HG03045 (cell line): ENCODE measurements around the gene LCN15.
"Not testable (repeated sequence)": the region's sequence is repeated elsewhere in the genome, so short reads cannot be mapped to it uniquely, and the experiment has no call there.

Experiments used
- ATAC-seq: cut with Tn5 transposase; IDR thresholded peaks from one replicate; pipeline ENCODE4 v1.9.1; 2021; ENCODE audit warnings: mild to moderate bottlenecking, moderate library complexity; ENCODE audit not compliant: unreplicated experiment

Gene LCN15, protein sequence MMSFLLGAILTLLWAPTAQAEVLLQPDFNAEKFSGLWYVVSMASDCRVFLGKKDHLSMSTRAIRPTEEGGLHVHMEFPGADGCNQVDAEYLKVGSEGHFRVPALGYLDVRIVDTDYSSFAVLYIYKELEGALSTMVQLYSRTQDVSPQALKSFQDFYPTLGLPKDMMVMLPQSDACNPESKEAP

DNA sequence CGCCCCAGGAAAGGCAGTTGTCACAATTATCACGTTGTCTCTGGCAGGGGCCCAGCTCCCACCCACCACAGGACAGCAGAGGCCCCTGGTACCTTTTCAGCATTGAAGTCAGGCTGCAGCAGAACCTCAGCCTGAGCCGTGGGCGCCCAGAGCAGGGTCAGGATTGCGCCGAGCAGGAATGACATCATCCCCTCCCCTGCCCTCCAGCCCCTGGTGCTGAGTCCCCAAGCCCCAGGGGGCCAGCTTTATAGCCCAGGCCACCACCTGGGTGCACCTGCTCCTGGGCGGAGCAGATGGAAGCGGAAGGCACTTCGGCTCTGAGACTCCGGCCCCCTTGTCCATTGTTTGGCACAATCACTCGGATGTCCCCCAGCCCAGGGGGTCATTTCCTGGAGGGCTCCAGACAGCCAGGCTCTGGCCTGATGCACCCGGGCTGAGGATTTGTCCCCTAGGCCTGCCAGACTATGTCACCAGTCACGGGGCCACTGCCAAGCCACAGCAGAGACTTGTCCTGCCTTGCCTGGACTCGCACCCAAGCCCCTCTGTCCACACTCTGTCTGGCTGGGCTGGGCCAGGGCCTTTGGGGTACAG, at the start of gene LCN15:
TSS of gene LCN15 (minus strand) at position 218 of the 591 bp plus-strand sequence. CDS start at position 188, 30 bp downstream.
- ATAC-seq, result no peak

DNA sequence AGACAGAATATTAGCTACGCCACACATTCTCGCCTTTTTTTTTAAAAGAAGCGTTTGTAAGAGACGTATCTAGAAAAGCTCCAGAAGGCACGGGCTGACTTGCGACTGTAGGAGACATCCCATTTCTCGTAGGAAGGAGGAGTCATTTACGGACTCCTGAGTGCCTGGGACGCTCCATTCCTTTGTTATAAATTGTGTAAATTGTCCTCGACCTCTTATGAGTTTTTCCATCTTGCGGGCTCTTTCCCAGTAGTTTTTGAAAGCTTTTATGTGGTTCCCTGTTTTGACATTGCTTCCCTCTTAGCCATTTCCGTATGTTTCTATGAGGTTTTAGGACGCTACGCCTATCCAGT, 44.5 kb upstream of the LCN15 start:
- no peak for ATAC-seq

DNA sequence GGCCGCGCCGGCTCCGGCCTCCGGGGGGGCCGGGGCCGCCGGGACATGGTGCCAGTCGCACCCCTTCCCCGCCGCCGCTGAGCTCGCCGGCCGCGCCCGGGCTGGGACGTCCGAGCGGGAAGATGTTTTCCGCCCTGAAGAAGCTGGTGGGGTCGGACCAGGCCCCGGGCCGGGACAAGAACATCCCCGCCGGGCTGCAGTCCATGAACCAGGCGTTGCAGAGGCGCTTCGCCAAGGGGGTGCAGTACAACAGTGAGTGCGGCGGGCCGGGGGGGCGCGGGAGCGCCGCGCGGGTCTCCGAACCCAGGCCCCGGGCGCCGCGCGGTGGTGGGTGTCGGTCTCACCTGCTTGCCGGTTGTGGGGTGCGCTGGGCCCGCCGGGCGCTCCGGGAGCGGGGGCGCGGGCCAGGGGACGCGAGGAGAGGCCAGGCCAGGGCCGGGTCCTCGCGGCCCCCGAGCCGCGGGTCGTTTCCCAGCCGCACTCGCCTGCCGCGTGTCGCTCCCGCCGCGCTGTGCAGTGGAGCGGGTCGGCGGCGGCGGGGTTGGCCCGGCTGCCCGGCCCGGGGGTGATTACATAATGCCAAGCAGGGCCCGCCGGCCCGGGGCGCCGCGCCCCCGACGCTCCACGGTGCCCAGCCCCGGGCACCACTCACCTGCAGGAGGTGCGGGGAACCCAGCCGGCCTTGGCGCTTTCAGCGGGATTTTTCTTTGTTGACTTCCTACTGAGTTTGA, 43.9 kb upstream of the LCN15 start:
- peak; percentile 34 for ATAC-seq

DNA sequence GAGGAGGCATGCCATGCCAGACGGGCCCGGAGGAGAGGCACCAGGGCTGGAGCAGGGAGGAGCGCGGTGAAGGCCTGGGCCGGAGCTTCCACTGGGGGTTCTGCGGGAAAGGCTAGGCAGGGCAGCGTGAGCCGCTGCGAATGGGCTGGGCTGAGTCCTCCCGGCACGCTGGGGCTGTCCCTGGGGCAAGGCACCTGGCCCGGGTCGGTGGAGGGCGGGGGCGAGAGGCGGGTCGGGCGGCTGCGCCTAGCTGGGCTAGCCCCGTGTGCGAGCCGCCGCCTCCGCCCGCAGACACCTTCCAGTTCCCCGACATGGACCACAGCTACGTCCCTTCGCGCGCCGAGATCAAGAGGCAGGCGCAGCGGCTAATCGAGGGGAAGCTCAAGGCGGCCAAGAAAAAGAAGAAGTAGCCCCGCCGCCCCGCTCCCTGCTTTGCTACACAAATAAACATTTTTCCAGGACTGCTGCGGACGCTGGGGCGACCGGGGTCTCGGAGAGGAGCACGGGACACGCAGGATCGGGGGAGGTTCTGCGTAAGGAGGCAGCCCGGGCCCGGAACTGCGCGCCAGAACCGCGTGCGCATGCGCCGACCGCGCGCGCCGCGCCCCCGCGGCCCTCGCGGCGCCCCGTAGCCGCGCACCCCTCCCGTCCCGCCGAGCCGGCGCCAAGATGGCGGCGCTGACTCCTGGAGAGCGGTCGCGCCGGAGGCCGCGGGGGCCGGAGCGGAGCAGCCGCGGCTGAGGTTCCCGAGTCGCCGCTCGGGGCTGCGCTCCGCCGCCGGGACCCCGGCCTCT, 43.2 kb upstream of the LCN15 start, which contains the start of gene RABL6:
TSS of gene RABL6 (plus strand) at position 668 of the 794 bp plus-strand sequence. CDS start 249 bp downstream, outside the sequence.
- ATAC-seq, result peak; percentile 72

DNA sequence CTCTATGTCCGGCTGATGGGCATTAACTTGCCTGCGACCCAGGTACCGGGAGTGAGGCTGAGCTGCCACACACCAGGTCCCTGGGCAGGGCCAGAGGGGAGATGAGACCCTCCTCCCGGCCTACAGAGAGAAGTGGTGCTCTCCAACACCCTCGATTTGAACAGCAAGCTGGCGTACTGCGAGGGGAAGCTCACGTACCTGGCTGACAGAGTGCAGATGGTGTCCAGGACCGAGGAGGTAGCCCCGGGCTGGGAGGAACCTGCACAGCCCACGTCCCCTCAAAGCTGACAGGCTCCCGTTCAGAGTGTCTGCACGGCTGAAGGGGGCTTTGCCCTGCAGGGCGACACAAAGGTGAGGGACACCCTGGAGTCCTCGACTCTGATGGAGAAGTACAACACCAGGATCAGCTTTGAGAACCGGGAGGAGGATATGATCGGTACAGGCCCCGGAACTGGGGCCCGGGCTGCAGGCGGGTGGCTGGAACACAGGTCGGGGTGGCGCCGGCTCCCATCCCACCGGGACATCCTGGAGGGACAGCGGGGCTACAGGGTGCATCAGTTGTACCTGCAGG, 42.4 kb upstream of the LCN15 start:
- ATAC-seq, result no peak

DNA sequence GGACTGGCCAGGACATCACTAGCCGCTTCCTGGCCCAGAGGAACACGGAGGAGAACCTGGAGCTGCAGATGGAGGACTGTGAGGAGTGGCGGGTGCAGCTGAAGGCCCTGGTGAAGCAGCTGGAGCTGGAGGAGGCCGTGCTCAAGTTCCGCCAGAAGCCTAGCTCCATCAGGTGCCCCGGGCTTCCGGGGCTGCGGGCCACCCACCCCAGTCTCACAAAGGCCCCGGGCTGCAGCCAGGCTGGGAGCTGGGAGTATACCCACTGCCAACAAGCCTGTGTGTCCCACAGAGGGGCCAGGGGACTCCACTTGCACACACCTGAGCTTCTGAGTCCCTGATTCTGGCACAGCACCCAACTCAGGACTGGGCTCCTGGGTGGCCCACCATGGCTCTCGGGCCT, 41.7 kb upstream of the LCN15 start:
- ATAC-seq, result no peak

DNA sequence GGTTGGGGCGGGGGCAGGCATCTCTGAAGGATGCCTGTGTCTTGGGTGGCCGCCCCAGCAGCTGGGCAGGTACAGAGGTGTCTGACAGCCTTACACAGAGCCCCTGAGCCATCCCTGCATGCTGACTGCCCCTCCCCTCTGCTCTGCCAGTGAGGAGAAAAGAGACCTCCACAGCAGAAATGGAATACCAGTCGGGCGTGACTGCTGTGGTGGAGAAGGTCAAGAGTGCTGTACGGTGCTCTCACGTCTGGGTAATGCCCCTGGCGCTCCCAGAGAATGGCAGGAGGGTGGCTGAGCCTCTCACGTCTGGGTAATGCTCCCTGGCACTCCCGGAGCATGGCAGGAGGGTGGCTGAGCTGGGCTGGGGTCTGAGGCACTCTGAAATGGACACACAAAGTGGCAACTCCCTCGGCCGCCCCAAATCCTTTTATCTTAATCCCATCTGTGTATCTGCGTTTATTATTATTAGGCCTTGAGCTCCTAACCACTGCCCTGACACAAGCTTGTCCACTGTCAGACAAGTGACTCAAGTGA, 41.0 kb upstream of the LCN15 start:
- no peak for ATAC-seq

DNA sequence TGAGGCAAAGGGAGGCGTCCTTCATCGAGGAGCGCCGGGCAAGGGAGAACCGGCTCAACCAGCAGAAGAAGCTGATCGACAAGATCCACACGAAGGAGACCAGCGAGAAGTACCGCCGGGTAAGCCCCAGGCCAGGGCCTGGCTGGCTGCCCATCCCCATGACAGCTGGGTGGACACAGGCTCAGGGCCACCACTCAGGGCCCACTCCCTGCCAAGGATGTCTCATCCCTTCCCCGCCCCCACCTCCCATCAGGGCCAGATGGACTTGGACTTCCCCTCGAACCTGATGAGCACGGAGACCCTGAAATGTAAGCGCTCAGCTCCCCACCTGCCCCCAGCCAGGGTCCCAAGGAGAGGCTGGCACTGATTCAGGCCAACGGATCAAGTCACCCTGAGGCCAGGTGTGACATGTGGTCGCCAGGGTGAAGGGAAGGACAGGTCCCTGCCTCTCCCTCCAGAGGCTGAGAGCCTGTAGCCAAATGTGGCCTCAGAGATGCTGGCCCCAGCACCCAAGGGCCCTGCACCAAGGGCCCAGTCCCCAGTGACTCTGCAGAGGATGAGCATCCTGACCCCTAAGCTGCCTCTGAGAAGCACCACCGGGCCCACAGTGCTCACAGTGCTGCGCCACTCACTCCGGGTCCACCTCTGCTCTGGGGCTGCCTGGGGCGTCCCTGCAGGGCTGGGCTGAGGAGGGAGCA, 40.3 kb upstream of the LCN15 start:
- no peak for ATAC-seq

DNA sequence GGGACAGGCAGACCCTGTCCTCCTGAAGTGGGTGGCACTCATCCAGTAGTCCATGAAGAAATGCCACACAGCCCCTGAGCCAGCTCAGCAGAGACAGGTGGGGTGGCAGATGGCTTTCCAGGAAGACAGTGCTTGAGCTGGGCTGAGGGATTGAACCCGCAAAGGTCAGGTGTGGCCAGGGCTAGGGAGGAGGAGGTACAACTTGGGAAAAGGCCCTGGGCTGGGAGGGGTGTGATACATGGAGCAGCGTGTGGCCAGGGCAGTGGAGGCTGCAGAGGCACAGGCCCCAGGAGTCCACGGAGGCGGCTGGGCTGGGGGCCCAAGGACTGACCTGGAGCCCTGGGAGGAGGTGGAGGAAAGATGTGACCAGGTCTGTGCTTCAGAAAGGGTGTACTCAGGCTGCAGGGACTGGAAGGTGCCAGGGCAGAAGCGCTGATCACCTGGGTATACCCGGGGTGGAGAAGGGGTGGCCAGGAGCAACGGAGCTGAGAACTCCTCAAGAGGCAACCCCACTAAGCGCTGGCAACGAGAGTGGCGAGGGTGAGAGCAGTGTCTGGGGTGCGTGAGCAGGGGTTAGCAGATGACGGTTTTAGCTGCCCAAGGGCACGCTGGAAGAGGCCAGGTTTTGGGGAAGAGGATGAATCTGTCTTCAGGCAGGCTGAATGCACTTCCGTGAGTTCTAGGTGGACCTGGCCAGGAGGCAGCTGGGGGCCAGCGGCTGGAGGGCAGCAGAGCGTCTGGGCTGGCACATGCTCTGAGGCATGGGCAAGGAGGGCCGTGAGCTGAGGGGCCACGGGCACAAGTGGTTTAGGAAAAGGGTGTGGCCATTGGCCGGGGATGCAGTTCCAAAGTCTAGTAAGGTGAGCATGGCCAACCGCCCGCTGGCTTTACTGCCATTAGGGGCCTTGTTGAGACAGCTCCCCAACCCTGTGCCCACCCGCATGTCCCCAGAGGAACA, 39.5 kb upstream of the LCN15 start:
- no peak for ATAC-seq

DNA sequence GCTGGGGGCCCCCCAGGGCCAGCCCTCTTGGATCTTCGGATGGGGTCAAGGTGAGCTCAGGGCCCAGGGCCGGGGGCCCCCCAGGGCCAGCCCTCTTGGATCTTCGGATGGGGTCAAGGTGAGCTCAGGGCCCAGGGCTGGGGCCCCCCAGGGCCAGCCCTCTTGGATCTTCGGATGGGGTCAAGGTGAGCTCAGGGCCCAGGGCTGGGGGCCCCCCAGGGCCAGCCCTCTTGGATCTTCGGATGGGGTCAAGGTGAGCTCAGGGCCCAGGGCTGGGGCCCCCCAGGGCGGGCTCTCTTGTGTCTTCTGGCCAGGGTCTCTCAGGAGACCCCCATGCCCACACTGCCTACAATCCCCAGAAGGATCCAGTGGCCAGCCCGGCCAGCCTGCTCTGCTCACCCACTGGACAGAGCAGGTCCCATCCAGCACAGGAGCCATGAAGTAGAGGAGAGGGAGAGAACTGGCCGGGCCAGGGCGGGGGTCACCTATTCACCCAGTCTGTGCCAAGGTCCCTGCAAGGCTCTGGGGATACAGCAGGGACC, 38.8 kb upstream of the LCN15 start:
- ATAC-seq, result not testable (repeated sequence)

DNA sequence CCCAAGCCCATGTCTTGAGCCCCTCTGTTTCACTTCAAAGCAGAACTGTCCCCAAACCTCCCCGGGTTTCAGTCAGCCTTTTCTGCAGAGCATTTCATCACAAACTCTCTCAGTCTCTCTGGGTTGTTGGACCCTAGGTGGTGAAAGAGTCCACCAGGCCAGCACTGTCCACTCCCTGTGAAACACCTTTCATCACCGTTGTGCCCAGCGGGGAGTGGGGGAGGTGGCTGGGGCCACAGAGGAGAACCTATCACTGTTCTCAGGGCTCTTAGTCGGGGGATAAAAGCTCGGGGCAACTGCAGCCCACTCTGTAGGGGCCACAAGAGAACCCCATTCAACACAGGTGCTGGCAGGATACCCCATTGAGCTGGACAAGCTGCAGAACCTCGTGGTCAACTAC, 38.0 kb upstream of the LCN15 start:
- no peak for ATAC-seq

DNA sequence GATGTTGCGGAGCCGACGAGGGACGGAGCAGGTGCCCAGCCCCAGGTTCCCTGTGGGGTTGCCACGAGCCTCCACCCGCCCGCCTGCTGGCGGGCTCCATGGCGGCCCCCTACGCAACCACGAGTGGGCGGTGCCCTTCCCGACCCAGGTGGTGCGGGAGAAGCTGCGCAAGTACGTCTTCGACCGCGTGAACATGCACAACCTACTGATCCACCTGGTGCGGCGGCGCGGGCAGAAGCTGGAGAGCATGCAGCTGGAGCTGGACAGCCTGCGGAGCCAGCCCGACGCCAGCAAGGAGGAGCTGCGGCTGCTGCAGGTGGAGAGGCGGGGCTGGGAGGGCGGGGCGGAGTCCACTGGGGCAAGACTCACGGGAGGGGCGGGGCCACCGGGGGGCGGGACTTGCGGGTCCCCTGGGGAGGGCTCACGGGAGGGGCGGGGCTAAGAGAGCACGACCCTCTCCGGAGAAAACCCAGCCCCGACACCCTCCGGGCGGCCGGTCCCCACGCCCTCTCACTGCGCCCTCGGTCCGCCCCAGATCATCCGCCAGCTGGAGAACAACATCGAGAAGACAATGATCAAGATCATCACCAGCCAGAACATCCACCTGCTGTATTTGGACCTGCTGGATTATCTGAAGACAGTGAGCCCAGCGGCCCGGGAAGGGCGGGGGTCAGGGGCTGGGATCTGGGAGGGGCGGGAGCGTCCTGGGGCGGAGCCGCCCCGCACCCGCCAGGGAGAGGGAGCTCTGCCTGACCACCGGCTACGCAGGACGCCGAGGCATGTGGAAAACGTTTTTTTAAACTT, 35.7 kb upstream of the LCN15 start:
- ATAC-seq, result no peak

DNA sequence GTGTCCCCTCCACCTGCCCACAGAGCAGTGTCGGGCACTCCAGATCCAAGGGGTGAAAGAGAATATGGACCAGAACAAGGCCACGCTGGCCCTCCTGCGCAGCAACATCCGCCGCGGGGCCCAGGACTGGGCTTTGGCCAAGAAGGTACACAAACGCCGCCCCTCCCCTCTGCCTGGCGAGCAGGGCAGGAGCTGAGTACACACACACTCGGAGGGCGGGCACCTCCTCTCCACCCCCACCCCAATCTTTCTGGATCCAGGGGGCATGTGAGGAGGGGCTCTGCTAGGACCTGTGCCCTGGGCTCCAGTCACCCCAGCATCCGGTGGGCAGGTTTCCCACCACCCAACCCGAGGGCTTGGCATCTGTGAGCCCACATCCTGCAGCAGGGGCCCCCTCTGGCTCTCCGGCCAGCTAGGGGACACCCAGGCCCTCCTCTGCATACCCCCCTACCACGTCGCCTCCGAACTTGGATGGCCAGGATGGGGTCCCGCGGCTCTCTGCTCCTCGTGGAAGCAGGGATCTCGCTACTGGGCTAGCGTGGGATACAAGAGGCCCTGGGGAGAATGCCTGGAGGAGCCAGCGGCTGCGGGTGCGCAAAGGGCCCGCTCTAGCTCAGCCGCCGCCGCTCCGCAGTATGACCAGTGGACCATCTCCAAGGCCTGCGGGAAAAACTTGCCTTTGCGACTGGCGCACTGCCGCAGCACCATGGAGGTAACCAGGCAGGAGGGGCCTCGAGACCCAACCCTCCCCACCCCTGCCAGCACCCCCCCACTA, 34.9 kb upstream of the LCN15 start:
- no peak for ATAC-seq

DNA sequence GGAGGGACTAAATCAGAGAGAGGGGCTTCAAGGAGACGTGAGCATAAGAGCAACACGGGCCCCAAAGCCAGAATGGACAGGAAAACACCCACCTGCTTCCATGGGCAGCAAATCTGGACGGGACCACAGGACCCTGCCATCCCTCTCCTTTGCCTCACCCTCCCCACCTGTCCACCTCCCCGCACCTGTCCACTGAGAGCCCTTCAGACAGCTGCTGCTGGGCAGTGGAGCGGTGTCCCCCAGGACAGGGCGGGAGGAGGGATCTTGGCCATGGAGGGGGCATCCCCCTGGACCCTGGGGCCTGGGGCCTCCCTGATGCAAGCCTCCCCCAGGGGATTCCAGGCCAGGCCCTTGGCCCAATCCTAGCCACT, 34.4 kb upstream of the LCN15 start:
- no peak for ATAC-seq

DNA sequence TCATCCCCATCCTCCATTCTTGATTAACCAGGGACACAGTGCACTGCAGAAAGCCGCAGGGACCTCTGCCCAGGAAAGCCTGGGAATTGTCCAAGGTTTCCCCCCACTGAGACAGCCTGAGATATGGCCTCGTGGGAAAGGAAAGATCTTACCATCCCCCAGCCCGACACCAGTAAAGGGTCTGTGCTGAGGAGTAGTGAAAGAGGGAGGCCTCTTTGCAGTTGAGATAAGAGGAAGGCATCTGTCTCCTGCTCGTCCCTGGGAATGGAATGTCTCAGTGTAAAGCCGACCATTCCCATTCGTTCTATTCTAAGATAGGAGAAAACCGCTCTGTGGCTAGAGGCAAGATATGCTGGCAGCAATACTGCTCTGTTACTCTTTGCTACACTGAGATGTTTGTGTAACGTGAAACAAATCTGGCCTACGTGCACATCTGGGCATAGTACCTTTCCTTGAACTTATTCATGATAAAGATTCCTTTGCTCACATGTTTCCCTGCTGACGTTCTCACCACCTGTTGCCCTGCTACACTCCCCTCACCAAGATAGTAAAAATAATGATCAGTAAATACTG, 32.5 kb upstream of the LCN15 start:
- not testable (repeated sequence) for ATAC-seq

DNA sequence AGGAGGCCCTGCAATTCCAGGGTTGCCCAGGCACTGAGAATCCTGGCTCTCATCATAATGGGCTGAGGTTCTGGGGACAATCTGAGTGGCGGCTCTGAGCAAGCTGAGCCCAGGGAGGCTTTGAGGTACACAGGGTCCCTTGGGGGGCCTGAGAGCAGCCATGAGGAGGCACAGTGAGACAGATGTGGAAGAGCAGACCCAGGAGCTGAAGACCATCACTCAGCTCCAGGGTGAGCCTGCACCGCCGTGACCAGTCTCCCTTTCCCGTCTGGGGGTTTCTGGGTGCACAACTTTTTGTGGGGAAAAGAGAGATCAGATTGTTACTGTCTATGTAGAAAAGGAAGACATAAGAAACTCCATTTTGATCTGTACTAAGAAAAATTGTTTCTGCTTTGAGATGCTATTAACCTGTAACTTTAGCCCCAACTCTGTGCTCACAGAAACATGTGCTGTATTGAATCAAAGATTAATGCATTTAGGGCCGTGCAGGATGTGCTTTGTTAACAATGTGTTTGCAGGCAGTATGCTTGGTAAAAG, 32.0 kb upstream of the LCN15 start, which contains the start of gene CCDC183:
TSS of gene CCDC183 (plus strand) at position 101 of the 537 bp plus-strand sequence. CDS start at position 161, 60 bp downstream.
- ATAC-seq, result no peak

DNA sequence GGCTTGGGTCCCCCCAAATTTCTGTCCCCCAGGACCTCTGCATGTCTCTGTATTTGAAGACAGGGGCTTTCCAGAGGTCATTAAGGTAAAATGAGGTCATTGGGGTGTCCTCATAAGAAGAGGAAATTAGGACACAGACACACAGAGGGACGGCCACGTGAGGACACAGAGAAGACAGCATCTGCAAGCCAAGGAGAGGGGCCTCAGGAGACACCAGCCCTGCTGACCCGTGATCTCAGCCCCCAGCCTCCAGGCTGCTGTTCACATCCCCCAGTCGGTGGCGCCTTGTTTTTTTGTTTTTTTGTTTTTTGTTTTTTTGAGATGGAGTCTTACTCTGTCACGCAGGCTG, 30.7 kb upstream of the LCN15 start:
- ATAC-seq, result no peak
